IMR-90 (cell line): ENCODE results near the gene ZFP36L2. TPM values are rescaled to one million over a fixed set of nuclear protein-coding genes. Genes with fewer than 3 reads are reported as not detected.

Experiments
- ATAC-seq: fragments of 200-7000 bp; cut with Tn5 transposase; 2 replicates; pipeline ENCODE4 v1.9.1; 2020; ENCODE audit warnings: low read depth, mild to moderate bottlenecking, moderate library complexity
- BruUV-seq: library from RNA; stranded (reverse); fragments of 400-500 nt; replicated peaks from 2 replicates; lab custom pipeline; 2021; lab: Mats Ljungman, UMichigan
- CTCF ChIA-PET: fragments of 300-600 bp; formaldehyde crosslinking; extraction: SDS; loops from one replicate; lab custom pipeline; 2021; ENCODE audit warnings: antibody characterized with exemption; lab: Yijun Ruan, JAX
- POLR2A ChIA-PET: fragments of 300-600 bp; sonication (Branson Sonifier 250); formaldehyde crosslinking; loops from one replicate; lab custom pipeline; 2022; ENCODE audit warnings: antibody characterized with exemption; ENCODE audit not compliant: unreplicated experiment; lab: Charles Lee
- DNase-seq: peaks from one replicate; pipeline ENCODE4 v3.0.0; 2013
- H2AFZ ChIP-seq: replicated peaks from 2 replicates; pipeline ENCODE3; 2013; ENCODE audit warnings: low read length, mild to moderate bottlenecking; ENCODE audit not compliant: poor library complexity
- H2AK5ac ChIP-seq: 2 replicates; pipeline ENCODE4 v1.6.1; 2013; ENCODE audit warnings: low read depth, low read length, inconsistent platforms
- H2AK9ac ChIP-seq: replicated peaks from 2 replicates; pipeline ENCODE3; 2013; ENCODE audit warnings: mild to moderate bottlenecking, low read depth, low read length, moderate library complexity; ENCODE audit not compliant: poor library complexity
- H2BK120ac ChIP-seq: 2 replicates; pipeline ENCODE4 v1.6.1; 2013; ENCODE audit warnings: low read depth, low read length, inconsistent platforms
- H2BK15ac ChIP-seq: 3 replicates; pipeline ENCODE4 v1.6.1; 2013; ENCODE audit warnings: low read depth, low read length, inconsistent platforms
- H2BK20ac ChIP-seq: 2 replicates; pipeline ENCODE4 v1.6.1; 2013; ENCODE audit warnings: low read depth, mild to moderate bottlenecking, inconsistent platforms, low read length, moderate library complexity
- H2BK5ac ChIP-seq: 2 replicates; pipeline ENCODE4 v1.6.1; 2013; ENCODE audit warnings: mild to moderate bottlenecking, low read depth, low read length, inconsistent platforms; ENCODE audit not compliant: poor library complexity, severe bottlenecking
- H3K14ac ChIP-seq: replicated peaks from 2 replicates; pipeline ENCODE4 v1.6.1; 2013; ENCODE audit warnings: low read depth, low read length, inconsistent platforms
- H3K18ac ChIP-seq: 2 replicates; pipeline ENCODE4 v1.6.1; 2013; ENCODE audit warnings: low read depth, low read length, control low read depth
- H3K23ac ChIP-seq: 2 replicates; pipeline ENCODE4 v1.6.1; 2013; ENCODE audit warnings: low read depth, low read length, inconsistent platforms
- H3K27ac ChIP-seq: 2 replicates; pipeline ENCODE4 v1.5.1; 2013; ENCODE audit warnings: mild to moderate bottlenecking, control low read depth, low read length; ENCODE audit not compliant: insufficient read depth
- H3K27me3 ChIP-seq: 2 replicates; pipeline ENCODE4 v1.6.1; 2013; ENCODE audit warnings: low read length; ENCODE audit not compliant: control insufficient read depth, insufficient read depth
- H3K36me3 ChIP-seq: 2 replicates; pipeline ENCODE4 v1.6.1; 2013; ENCODE audit warnings: low read length, mixed read lengths; ENCODE audit not compliant: control insufficient read depth, insufficient read depth
- H3K4ac ChIP-seq: 2 replicates; pipeline ENCODE4 v1.6.1; 2013; ENCODE audit warnings: low read depth, low read length, inconsistent platforms
- H3K4me1 ChIP-seq: 2 replicates; pipeline ENCODE4 v1.6.1; 2013; ENCODE audit warnings: low read length, mixed read lengths; ENCODE audit not compliant: control insufficient read depth, insufficient read depth
- H3K4me2 ChIP-seq: 2 replicates; pipeline ENCODE4 v1.6.1; 2013; ENCODE audit warnings: low read depth, mild to moderate bottlenecking, control low read depth, low read length, moderate library complexity
- H3K4me3 ChIP-seq: 2 replicates; pipeline ENCODE4 v1.5.1; 2013; ENCODE audit warnings: low read depth, mild to moderate bottlenecking, control low read depth, low read length, moderate library complexity; ENCODE audit not compliant: insufficient read depth
- H3K56ac ChIP-seq: 2 replicates; pipeline ENCODE4 v1.6.1; 2013; ENCODE audit warnings: low read length, inconsistent platforms; ENCODE audit not compliant: insufficient read depth; ENCODE audit errors: extremely low read depth
- H3K79me1 ChIP-seq, 2 experiments: 2 replicates each; pipeline ENCODE4 v1.6.1; 2013; ENCODE audit warnings: low read length in 2 of 2, inconsistent platforms in 1 of 2, low read depth in 1 of 2
- H3K9ac ChIP-seq: 2 replicates; pipeline ENCODE4 v1.6.1; 2013; ENCODE audit warnings: low read depth, low read length, control low read depth
- H3K9me1 ChIP-seq: 2 replicates; pipeline ENCODE4 v1.6.1; 2013; ENCODE audit warnings: low read length, inconsistent platforms; ENCODE audit not compliant: insufficient read depth
- H3K9me3 ChIP-seq: 2 replicates; pipeline ENCODE4 v1.6.1; 2013; ENCODE audit warnings: low read length; ENCODE audit not compliant: control insufficient read depth, insufficient read depth
- H4K20me1 ChIP-seq: 2 replicates; pipeline ENCODE4 v1.6.1; 2013; ENCODE audit warnings: low read length, inconsistent platforms; ENCODE audit not compliant: insufficient read depth
- H4K5ac ChIP-seq: 2 replicates; pipeline ENCODE4 v1.6.1; 2013; ENCODE audit warnings: mild to moderate bottlenecking, low read depth, low read length, control low read depth
- H4K8ac ChIP-seq, 2 experiments: 2 replicates each; pipeline ENCODE4 v1.6.1; 2013; ENCODE audit warnings: low read depth in 2 of 2, low read length in 2 of 2, control low read depth in 1 of 2, inconsistent platforms in 1 of 2
- H4K91ac ChIP-seq: 2 replicates; pipeline ENCODE4 v1.6.1; 2013; ENCODE audit warnings: low read depth, low read length, inconsistent platforms; ENCODE audit not compliant: insufficient read depth
- BHLHE40 ChIP-seq: fragments of 150-350 bp; IDR thresholded peaks from 2 replicates; pipeline ENCODE4 v1.6.1; 2016; ENCODE audit warnings: mild to moderate bottlenecking, low read depth, low read length
- MAZ ChIP-seq: IDR thresholded peaks from 2 replicates; pipeline ENCODE4 v1.6.1; 2012; ENCODE audit warnings: low read depth, mild to moderate bottlenecking, low read length, improper control_type of control experiment, moderate library complexity, borderline replicate concordance
- POLR2A ChIP-seq: IDR thresholded peaks from 2 replicates; pipeline ENCODE4 v1.6.1; 2012; ENCODE audit warnings: mild to moderate bottlenecking, low read depth, low read length
- RAD21 ChIP-seq: IDR thresholded peaks from 2 replicates; pipeline ENCODE4 v1.6.1; 2012; ENCODE audit warnings: low read length, improper control_type of control experiment
- SMC3 ChIP-seq: fragments of 150-350 bp; IDR thresholded peaks from 2 replicates; pipeline ENCODE4 v1.6.1; 2016; ENCODE audit warnings: low read depth, mild to moderate bottlenecking, antibody characterized with exemption, low read length, moderate library complexity
- WGBS, 2 experiments: methylation state at CpG; one replicate each; pipeline versions ENCODE4 v1.1.5 to v1.1.7; 2013; ENCODE audit warnings: missing lambda C conversion rate in 2 of 2; ENCODE audit not compliant: insufficient read length in 1 of 2; ENCODE audit errors: extremely low coverage in 2 of 2; 5-methylcytosine and 5-hydroxymethylcytosine counted together
- dilution Hi-C: fragments of 300-500 bp; cut with HindIII; formaldehyde crosslinking; loops from one replicate; pipeline ENCODE4 v1.14.3; 2018; ENCODE audit warnings: low sequenced_read_pairs; ENCODE audit not compliant: unreplicated experiment
- in situ Hi-C: fragments of 300-500 bp; cut with MboI; formaldehyde crosslinking; loops from 3 replicates; pipeline ENCODE4 v1.14.3; 2019; ENCODE audit warnings: low sequenced_read_pairs, inconsistent platforms, mixed read lengths
- intact Hi-C: fragments of 100-400 bp; cut with micrococcal nuclease; formaldehyde crosslinking; loops from 2 replicates; pipeline ENCODE4 v1.10.0; 2022
- polyA plus RNA-seq, 3 experiments: library from polyadenylated mRNA; depleted of rRNA; stranded (reverse); fragments of >200 nt; gene quantifications; 2 replicates each; pipeline ENCODE4 v1.2.3, GENCODE V29; 2012; ENCODE audit warnings: low replicate concordance in 1 of 3
- total RNA-seq: library from RNA; depleted of rRNA; stranded (reverse); fragments of >200 nt; gene quantifications from 2 replicates; pipeline ENCODE4 v1.2.3, GENCODE V29; 2012
- TF ChIP-seq, protein P1 (sequence below): conservative IDR thresholded peaks from 2 replicates; pipeline ENCODE4 v1.5.1; 2012; ENCODE audit warnings: mild to moderate bottlenecking, low read depth, low read length, improper control_type of control experiment

The ZFP36L2 gene
- total and polyA plus RNA-seq, 2 of the 4 experiments (the other 2 are of a cell fraction): 1.8 to 20.1 TPM

DNA sequence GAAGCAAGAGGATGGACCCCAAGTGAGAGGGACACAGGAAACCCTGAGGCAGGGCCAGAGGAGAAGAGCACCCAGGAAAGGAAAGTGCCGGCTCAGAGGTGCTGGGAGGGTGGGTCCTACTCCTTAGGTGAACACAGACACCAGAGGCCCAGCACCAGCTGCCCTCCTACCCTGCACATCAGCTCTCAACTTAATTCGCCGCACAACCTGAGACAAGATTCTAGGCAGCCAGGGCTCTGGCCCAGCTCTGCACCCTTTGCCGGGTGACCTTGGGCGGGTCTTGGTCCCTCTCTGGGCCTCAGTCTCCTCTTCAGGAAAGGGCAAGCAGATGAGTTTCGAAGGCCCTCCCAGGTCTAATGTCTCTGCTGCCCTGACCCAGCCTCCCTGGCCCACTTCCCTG lies 28.1 kb downstream of the ZFP36L2 start (continued):
- no peak for TF ChIP-seq BHLHE40
- no peak for TF ChIP-seq RAD21
- TF ChIP-seq MAZ: no peak
- TF ChIP-seq SMC3: no peak
- TF ChIP-seq POLR2A: no peak

DNA sequence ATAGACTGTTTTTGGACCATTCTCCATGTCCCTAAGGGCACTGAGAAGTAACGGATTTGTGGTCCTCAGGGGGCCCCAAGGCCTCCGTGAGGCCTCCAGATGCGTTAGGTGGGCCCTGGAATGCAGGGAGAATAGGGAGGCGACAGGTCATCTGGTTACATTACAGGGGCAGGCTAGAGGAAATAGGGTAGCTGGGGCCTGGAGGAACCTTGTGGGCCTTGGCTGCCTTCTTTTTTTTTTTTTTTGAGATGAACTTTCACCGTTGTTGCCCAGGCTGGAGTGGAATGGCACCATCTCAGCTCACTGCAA lies 28.9 kb downstream of the ZFP36L2 start:
- in situ Hi-C loops: no loop called here
- TF ChIP-seq, protein P1, sequence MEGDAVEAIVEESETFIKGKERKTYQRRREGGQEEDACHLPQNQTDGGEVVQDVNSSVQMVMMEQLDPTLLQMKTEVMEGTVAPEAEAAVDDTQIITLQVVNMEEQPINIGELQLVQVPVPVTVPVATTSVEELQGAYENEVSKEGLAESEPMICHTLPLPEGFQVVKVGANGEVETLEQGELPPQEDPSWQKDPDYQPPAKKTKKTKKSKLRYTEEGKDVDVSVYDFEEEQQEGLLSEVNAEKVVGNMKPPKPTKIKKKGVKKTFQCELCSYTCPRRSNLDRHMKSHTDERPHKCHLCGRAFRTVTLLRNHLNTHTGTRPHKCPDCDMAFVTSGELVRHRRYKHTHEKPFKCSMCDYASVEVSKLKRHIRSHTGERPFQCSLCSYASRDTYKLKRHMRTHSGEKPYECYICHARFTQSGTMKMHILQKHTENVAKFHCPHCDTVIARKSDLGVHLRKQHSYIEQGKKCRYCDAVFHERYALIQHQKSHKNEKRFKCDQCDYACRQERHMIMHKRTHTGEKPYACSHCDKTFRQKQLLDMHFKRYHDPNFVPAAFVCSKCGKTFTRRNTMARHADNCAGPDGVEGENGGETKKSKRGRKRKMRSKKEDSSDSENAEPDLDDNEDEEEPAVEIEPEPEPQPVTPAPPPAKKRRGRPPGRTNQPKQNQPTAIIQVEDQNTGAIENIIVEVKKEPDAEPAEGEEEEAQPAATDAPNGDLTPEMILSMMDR: no peak
- no peak for TF ChIP-seq RAD21
- no peak overlapping the region for H4K5ac ChIP-seq
- H3K27ac ChIP-seq: no peak overlapping the region
- H3K18ac ChIP-seq: no peak overlapping the region
- H3K4ac ChIP-seq: no peak overlapping the region
- no TSS peak for BruUV-seq
- intact Hi-C loops: no loop called here
- no peaks in the 10 kb centered on the region; the same call in 1 of the 2 replicates for H3K4me1 ChIP-seq
- no peak overlapping the region for H2AK5ac ChIP-seq
- H2AFZ ChIP-seq: no peak overlapping the region
- no peak overlapping the region for H4K91ac ChIP-seq
- H3K9ac ChIP-seq: no peak overlapping the region
- no peak overlapping the region for H2BK15ac ChIP-seq
- H3K23ac ChIP-seq: no peak overlapping the region
- no peaks in the 10 kb centered on the region for H4K20me1 ChIP-seq
- H3K56ac ChIP-seq: no peak overlapping the region
- ChIA-PET CTCF (no interaction called here), POLR2A (no interaction called here)
- no peak for DNase-seq
- H3K4me3 ChIP-seq: no peak overlapping the region
- H3K14ac ChIP-seq: no peak overlapping the region
- H3K9me3 ChIP-seq: no peaks in the 10 kb centered on the region
- H3K9me1 ChIP-seq: no peaks in the 10 kb centered on the region; the same call in 1 of the 2 replicates
- H2BK120ac ChIP-seq: no peak overlapping the region
- WGBS, 2 experiments: 94% methylated on average over 3 of the region's 5 CpGs; no CpG with 5 or more reads in 1 of the 2 experiments
- ATAC-seq: no peak
- H3K36me3 ChIP-seq: no peaks in the 10 kb centered on the region
- H2AK9ac ChIP-seq: no peak overlapping the region
- dilution Hi-C loops: no loop called here
- H2BK20ac ChIP-seq: no peak overlapping the region
- no peak overlapping the region for H3K4me2 ChIP-seq
- no peaks in the 10 kb centered on the region for H3K79me1 ChIP-seq
- no peaks in the 10 kb centered on the region for H3K27me3 ChIP-seq
- H2BK5ac ChIP-seq: no peak overlapping the region
- H4K8ac ChIP-seq: no peak overlapping the region
